BE2C (cell line): Measurements from ENCODE around the gene RRAS2.
"Not testable (repeated sequence)": the region's sequence is repeated elsewhere in the genome, so short reads cannot be mapped to it uniquely, and the experiment has no call there.

Experiments used
- DNase-seq: peaks from one replicate; pipeline ENCODE4 v3.0.0-alpha.2; 2020
- H3K27me3 ChIP-seq: fragments of 250-450 bp; sonication (Bioruptor Pico); 2 replicates; pipeline ENCODE4 v1.5.1; 2020; ENCODE audit warnings: mild to moderate bottlenecking
- H3K36me3 ChIP-seq: fragments of 250-450 bp; sonication (Bioruptor Pico); 2 replicates; pipeline ENCODE4 v1.5.1; 2020; ENCODE audit warnings: mild to moderate bottlenecking
- H3K4me1 ChIP-seq: fragments of 250-450 bp; sonication (Bioruptor Pico); 2 replicates; pipeline ENCODE4 v1.5.1; 2020
- H3K4me3 ChIP-seq: 2 replicates; pipeline ENCODE4 v1.5.1; 2011; ENCODE audit warnings: low read depth, low read length
- H3K9me3 ChIP-seq: fragments of 250-450 bp; sonication (Bioruptor Pico); 2 replicates; pipeline ENCODE4 v1.5.1; 2020
- CTCF ChIP-seq: IDR thresholded peaks from 2 replicates; pipeline ENCODE4 v1.5.1; 2012; ENCODE audit warnings: mild to moderate bottlenecking, low read depth, low read length

Gene RRAS2

DNA sequence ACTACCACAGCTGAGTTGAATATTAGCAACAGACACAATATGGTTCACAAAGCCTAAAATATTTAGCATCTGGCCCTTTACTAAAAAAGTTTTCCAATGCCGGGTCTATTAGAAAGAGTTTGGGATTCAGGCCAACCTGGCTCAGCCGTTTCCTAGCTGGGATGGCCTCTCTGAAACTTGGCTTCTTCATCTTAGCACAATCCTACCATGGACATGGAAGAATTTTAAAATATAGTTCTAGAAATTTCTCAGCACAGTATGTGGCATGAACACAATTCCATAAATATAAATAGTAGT is 103.8 kb downstream of the RRAS2 start:
- DNase-seq, result no peak
- Histone ChIP-seq H3K4me1 (no peaks in the 10 kb centered on the region), H3K27me3 (peaks cover 5% of the 10 kb centered on the region; the same call in 1 of the 2 replicates), H3K4me3 (no peak overlapping the region), H3K36me3 (no peaks in the 10 kb centered on the region), H3K9me3 (no peaks in the 10 kb centered on the region)
- TF ChIP-seq CTCF, result no peak

DNA sequence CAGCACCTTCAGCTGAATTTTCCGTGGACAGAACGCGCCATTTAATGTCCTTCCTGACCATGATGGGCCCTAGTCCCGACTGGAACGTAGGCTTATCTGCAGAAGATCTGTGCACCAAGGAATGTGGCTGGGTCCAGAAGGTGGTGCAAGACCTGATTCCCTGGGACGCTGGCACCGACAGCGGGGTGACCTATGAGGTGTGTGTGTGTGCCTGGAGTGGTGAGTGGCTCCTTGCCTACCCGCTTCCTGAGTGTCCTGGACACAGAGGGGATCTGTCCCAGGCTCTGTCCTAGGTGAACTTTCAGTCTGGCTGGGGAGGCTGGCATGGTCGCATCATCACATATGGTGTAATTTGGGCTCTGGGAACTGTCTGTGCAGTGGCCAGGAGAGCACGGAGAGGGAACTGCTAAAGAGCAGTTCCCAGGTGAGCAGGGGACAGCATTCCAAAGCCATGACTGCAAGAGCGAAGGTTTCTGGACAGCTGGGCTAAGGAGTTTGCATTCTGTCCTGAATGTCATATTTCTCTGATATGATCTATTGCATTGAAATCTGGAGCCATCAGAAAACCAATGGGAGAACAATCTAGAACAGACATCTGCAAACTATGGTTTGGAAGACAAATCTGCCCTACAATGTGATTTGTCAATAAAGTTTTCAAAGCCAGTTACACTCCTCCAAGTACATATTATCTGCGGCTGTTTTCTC is 104.3 kb downstream of the RRAS2 start:
- no peaks in the 10 kb centered on the region for H3K9me3 ChIP-seq
- H3K4me3 ChIP-seq, result no peak overlapping the region
- no peaks in the 10 kb centered on the region for H3K4me1 ChIP-seq
- no peaks in the 10 kb centered on the region for H3K36me3 ChIP-seq
- H3K27me3 ChIP-seq, result peaks cover 5% of the 10 kb centered on the region; the same call in 1 of the 2 replicates
- DNase-seq, result no peak
- no peak for TF ChIP-seq CTCF

DNA sequence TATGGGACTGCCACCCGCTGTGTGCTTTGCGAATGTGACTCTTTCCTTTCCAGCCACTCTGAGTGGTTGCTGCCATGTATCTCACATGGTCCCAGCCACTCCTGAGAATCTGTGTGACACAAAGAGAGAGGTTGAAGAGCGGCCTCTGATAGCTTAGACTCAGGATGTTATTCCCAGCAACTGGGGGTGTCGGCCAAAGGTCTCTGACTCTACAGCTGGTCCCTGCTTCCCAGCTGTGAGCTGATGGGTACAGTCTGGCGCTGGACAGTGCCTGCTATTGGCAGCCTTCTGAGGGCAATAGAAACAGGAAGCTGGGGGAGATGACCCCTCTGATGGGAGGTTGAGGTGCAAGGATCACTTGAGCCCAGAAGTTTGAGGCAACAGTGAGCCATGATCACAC is 105.1 kb downstream of the RRAS2 start:
- Histone ChIP-seq H3K36me3 (no peaks in the 10 kb centered on the region), H3K4me3 (no peak overlapping the region), H3K4me1 (no peaks in the 10 kb centered on the region), H3K27me3 (no peaks in the 10 kb centered on the region; the same call in 1 of the 2 replicates), H3K9me3 (no peaks in the 10 kb centered on the region)
- no peak for DNase-seq
- no peak for TF ChIP-seq CTCF

DNA sequence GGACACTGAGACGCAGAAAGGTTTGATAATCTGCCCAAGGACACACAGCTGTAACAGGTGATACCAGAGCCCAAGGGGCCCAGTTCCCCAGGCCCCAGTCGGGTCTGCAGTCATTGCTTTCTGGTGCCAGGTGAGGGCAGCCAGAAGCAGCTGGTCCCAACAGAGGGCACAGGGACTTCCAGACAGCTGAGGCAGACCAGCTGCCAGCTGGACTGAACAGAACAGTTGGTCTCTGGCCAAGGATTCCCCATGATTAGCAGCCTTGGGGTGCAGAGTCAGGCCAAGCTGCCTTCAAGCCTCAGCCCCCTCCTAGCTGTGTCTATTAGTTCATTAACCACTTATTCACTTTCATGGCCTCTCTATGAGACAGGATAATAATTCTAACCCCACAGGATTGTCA is 105.6 kb downstream of the RRAS2 start:
- Histone ChIP-seq H3K36me3 (no peaks in the 10 kb centered on the region), H3K4me3 (no peak overlapping the region), H3K4me1 (no peaks in the 10 kb centered on the region), H3K9me3 (no peaks in the 10 kb centered on the region), H3K27me3 (no peaks in the 10 kb centered on the region)
- DNase-seq, result no peak
- no peak for TF ChIP-seq CTCF

DNA sequence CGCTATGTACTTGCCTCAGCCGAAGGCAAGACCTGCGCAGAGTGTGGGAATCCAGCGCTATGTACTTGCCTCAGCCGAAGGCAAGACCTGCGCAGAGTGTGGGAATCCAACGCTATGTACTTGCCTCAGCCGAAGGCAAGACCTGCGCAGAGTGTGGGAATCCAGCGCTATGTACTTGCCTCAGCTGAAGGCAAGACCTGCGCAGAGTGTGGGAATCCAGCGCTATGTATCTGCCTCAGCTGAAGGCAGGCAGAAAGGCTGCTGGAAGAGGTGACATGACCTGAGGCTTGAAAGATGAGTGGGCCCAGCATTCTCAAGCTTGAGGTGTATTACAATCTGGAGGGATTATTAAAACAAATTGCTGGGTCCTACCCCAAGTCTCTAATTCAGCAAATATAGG is 106.5 kb downstream of the RRAS2 start:
- DNase-seq, H3K36me3 ChIP-seq, H3K9me3 ChIP-seq, H3K27me3 ChIP-seq, H3K4me3 ChIP-seq, H3K4me1 ChIP-seq: not testable (repeated sequence)

DNA sequence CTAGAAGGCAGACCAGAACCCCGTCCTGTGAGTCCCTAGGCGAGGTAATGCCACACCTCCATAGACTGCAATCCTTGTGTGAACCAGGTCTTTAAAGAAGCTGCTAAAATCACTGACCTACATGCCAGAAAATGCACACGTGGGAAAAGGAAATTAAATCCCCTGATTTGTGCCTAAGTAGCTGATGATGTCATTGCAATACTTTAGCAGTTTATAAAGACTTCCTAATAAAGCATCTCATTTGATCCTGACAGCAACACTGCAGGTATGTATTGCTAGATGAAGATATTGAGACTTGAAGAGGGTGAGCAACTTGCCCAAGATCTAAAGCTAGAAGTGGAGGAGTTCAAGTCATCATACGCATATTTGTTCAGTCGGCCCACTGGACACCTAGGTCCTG is 107.2 kb downstream of the RRAS2 start:
- TF ChIP-seq CTCF, result no peak
- Histone ChIP-seq H3K4me3 (no peak overlapping the region), H3K9me3 (no peaks in the 10 kb centered on the region), H3K27me3 (no peaks in the 10 kb centered on the region), H3K36me3 (no peaks in the 10 kb centered on the region), H3K4me1 (no peaks in the 10 kb centered on the region)
- no peak for DNase-seq
